Lower leg skin (tissue), 4 donors: Measurements from ENCODE around the gene ARMC5. TPM values are rescaled to one million over a fixed set of nuclear protein-coding genes. Genes with fewer than 3 reads are reported as not detected.

Experiments used
- DNase-seq, 2 donors: peaks; one replicate each; pipeline ENCODE4 v3.0.0-alpha.2; 2019; ENCODE audit warnings: low spot score in 2 of 2
- H3K4me3 ChIP-seq: fragments of 200-600 bp; sonication (generic); 2 replicates; pipeline ENCODE4 v1.5.1; 2017; ENCODE audit warnings: mild to moderate bottlenecking, low read depth; ENCODE audit not compliant: poor library complexity, severe bottlenecking
- CTCF ChIP-seq, 3 donors: fragments of 450-650 bp; IDR thresholded peaks; one replicate each; pipeline ENCODE4 v1.5.1; 2016; ENCODE audit warnings: antibody characterized with exemption in 3 of 3, mild to moderate bottlenecking in 3 of 3, moderate library complexity in 2 of 3
- POLR2A ChIP-seq, 2 donors: fragments of 450-650 bp; IDR thresholded peaks; one replicate each; pipeline ENCODE4 v1.6.1; 2016 to 2017; ENCODE audit warnings: antibody characterized with exemption in 2 of 2, mild to moderate bottlenecking in 1 of 2, moderate library complexity in 1 of 2
- WGBS, 2 donors: methylation state at CpG; one replicate each; pipeline ENCODE4 v1.1.5; 2018; 5-methylcytosine and 5-hydroxymethylcytosine counted together
- intact Hi-C: fragments of 100-400 bp; cut with DNase I; formaldehyde crosslinking; loops from one replicate; pipeline ENCODE4 v1.15.0; 2023; ENCODE audit warnings: low total_unique reads
- total RNA-seq, 4 donors: library from RNA; depleted of rRNA; stranded (reverse); fragments of >200 nt; gene quantifications; one replicate each; pipeline ENCODE4 v1.1.0, GENCODE V29; 2016

Gene ARMC5
- total RNA-seq: 10 to 100 TPM; 11.2 to 13.8 (median 13.3) TPM

GRCh38 chr16:31458844-31459686, at the start of gene ARMC5:
Gene ARMC5, plus strand, starts transcription at chr16:31459501. Its CDS starts 24 bp downstream, at chr16:31459525.
- peak; percentile 97 to 99 for DNase-seq
- peak in 1 of 3 donors; percentile 6 for TF ChIP-seq CTCF (IDR thresholded peaks at IDR 0.05)
- peak in 1 of 2 donors; percentile 44 for TF ChIP-seq POLR2A (IDR thresholded peaks at IDR 0.05)
- peak within 1 kb of the TSS; percentile 77 for H3K4me3 ChIP-seq
- intact Hi-C loops: no loop called here
- WGBS, 2 donors: 0 to 1% methylated on average over 34 to 63 of the region's 91 CpGs

GRCh38 chr16:31410082-31410481, 49.2 kb upstream of the ARMC5 start:
- no peak for TF ChIP-seq CTCF (IDR thresholded peaks at IDR 0.05)
- TF ChIP-seq POLR2A (IDR thresholded peaks at IDR 0.05): no peak
- WGBS, 2 donors: 70 to 71% methylated on average over 8 to 9 of the region's 9 CpGs
- no peak overlapping the region for H3K4me3 ChIP-seq
- no peak for DNase-seq
- intact Hi-C loops: no loop called here

- whole genome bisulfite sequencing, 2 donors: 77 to 81% methylated on average over 22 of the region's 22 CpGs
- no peak overlapping the region for H3K4me3 ChIP-seq
- no peak for DNase-seq
- TF ChIP-seq POLR2A (IDR thresholded peaks at IDR 0.05) (no peak), CTCF (IDR thresholded peaks at IDR 0.05) (no peak)
- intact Hi-C loops: no loop called here
Observed at GRCh38 chr16:31411024-31411844, 48.1 kb upstream of the ARMC5 start.

- intact Hi-C loops: no loop called here
- no peak for TF ChIP-seq POLR2A (IDR thresholded peaks at IDR 0.05)
- no peak for TF ChIP-seq CTCF (IDR thresholded peaks at IDR 0.05)
- WGBS, 2 donors: 84% methylated on average over 9 to 10 of the region's 10 CpGs
- DNase-seq: no peak
- no peak overlapping the region for H3K4me3 ChIP-seq
Observed at GRCh38 chr16:31412750-31413149, 46.6 kb upstream of the ARMC5 start.

GRCh38 chr16:31413381-31413780, 45.9 kb upstream of the ARMC5 start:
- no peak for TF ChIP-seq CTCF (IDR thresholded peaks at IDR 0.05)
- no peak overlapping the region for H3K4me3 ChIP-seq
- WGBS, 2 donors: 86 to 91% methylated on average over 5 of the region's 5 CpGs
- no peak for DNase-seq
- intact Hi-C loops: no loop called here
